COLO829 (cell line): ENCODE data around the gene C3orf20.
"Not testable (repeated sequence)": the region's sequence is repeated elsewhere in the genome, so short reads cannot be mapped to it uniquely, and the experiment has no call there.

ENCODE experiments used
- DNase-seq: peaks from one replicate; pipeline ENCODE4 v3.0.0; 2012; ENCODE audit warnings: low spot score

C3orf20 gene

DNA sequence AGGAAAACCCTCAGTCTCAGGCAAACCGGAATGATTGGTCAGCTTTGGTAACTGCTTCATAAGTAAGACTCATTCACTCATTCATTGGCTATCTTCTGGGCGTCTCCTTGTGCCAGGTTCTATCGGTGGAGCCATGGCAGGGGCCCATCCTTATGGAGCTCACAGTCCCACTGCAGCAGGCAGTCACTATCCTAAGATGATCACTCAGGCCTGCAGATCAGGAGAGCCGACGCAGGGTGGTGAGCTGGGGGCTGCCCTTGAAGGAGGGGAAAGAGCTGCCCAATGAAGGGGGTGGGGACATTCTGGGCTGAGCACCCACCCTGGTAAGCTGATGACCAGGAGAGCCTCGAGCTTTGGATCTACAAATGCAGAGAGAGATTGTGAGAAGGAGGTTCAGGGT is 123.3 kb downstream of the C3orf20 start:
- DNase-seq: no peak

DNA sequence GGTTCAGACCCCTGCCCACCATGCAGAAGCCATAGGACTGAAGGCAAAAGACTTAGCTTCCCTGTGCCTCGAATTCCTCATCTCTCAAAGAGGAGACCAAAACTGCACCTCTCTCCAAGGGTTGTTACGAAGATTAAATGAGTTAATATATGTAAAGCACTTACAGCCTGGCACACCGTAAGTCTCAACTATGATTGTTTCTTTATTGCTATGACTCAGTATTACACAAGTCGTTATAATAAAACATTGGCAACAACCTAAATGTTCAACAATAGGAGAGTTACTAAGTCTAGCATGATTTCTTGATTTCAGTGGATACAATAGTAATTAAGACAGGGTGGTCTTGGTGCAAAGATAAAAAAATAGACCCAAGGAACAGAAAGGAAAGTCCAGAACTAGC is 124.2 kb downstream of the C3orf20 start:
- DNase-seq: no peak

GRCh38 chr3:14801031-14801430 is 126.1 kb downstream of the C3orf20 start:
- no peak for DNase-seq

- DNase-seq: no peak
These were observed 126.9 kb downstream of the C3orf20 start for GRCh38 chr3:14801668-14802380.

DNA sequence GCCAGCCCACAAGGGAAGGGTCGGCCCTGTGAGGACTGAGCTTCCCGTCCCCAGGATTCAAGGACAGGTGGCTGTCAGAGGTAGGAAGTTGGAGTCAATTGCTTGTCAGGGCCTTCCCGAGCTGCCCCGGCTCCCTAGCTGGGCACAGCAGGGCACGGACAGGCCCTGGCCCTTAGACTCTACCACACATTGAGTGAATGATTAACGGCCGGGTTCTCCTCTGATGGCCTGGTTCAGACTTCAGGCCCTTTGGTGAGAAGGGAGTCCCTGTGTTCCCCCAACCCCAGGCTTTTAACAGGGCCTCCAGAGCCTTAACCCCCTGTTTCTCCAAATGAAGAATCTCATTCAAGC is 127.4 kb downstream of the C3orf20 start:
- DNase-seq: no peak

DNA sequence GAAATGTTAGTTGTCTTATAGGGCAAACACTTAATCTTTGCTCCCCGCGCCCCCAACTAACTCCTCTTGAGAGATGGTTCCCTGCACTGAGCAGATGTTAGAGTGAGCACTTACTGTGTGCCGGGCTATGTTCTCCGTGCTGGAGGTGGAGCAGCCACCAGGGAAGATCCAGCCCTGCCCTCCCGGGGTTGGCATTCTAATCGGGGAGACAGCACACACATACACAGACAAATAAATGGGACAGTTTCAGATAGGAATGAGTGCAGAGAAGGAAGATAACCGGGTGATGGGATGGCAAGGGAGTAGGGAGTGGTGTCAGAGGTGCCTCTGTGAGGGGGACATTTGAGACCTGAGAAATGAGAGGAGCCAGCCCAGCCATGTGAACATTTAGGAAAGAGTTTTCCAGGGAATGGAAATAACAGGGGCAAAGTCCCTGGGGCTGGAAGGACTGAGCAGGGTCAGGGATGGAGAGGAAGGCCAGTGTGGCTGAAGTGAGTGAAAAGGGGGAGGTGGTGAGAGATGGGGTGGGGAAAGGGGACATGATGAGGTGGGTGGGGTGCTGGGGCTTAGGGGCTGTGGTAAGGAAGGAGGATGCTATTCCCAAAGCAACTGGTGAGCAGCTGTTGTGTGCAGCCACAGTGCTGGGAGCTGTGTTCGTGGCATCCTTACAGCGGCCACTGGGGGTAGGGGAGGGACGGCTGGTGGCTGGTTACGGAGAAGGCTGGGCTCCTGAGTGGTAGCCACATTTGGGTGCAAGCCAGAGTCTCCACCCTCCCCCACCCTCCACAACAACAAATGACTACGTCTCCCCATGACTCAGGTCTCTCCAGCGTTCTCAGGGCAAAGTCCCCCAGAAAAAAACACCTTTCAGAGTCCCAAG is 128.4 kb downstream of the C3orf20 start:
- no peak for DNase-seq

- DNase-seq: no peak
These were observed 129.3 kb downstream of the C3orf20 start for GRCh38 chr3:14803981-14804834.

DNA sequence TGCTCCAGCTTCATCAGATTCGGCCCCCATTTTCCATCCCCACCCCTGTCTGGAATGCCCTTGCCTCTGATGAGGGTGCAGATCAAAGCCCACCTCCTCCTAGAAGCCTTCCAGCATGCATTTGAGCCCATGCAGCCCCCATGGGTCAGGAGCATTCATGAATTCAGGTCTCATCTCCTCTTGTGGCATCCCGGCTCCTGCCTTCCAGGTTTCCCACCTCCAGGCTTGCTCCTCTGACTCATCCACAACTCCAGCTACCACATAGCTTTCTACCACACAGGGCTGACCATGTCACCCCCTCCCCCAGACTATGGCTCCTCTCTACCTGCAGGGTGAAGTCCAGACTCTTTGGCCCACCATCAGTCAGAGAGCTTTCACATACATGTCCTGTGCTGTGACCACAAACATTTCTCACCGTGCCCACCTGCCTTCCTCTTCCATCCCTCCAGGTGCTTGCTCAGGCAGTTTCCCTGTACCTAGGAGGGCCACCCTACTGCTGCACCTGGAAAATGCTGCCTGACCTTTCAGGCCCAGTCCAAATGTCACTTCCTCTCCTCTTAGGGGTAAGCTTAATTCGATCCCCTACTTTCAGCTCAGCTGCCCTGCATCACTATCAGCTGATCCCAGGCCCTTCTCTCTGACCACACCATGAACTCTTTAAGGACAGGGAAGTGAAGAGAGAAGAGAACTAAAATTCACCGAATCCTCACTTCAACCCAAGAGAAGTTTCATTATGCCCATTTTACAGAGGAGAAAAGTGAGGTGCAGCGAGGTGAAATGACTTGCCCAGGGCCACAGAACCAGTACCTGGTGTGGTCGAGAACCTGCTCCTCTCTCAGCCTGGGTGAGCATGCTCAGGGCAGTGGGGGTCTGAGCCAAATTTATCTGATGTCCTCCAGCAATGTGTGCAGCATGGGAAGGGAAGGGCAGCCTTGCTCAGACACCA is 130.2 kb downstream of the C3orf20 start:
- no peak for DNase-seq

GRCh38 chr3:14805961-14806537 is 131.1 kb downstream of the C3orf20 start:
- no peak for DNase-seq

GRCh38 chr3:14806641-14807263 is 131.8 kb downstream of the C3orf20 start:
- DNase-seq: no peak

- no peak for DNase-seq
These were observed 133.1 kb downstream of the C3orf20 start for GRCh38 chr3:14808025-14808424.

DNA sequence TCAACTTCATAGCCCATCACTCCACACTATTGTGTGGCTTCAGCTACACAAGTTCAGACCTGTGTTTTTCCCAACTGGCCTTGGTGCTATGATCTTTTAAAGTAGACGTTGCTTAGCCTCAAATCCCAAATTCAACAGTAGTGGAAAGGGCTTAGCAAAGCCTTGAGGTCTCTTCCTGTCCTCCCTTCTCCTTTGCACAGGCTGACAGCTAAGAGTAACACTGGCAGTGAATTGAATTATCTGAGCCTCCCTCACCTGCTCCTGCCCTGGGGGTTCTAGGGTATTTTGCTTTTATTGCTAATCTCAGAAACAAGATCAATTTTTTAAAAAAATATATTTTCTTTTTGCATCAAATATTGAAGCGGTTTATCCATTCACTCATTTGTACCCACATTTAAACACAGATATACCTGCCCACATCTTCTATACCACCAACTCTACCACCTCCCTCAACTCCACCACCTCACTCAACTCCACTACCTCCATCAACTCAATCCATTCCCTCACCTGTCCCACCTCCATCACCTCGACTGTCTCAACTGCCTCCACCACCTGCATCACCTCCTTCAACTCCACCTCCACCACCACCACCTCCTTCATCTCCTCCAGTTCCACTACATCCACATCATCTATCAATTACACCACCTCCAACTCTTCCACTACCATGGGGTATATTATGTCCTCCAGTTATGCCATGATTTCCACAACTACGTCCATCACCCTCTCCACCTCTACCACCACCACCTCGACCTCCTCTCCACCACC is 133.7 kb downstream of the C3orf20 start:
- DNase-seq: no peak

GRCh38 chr3:14809611-14810010 is 134.7 kb downstream of the C3orf20 start:
- not testable (repeated sequence) for DNase-seq

- no peak for DNase-seq
These were observed 135.3 kb downstream of the C3orf20 start for GRCh38 chr3:14810070-14810791.

DNA sequence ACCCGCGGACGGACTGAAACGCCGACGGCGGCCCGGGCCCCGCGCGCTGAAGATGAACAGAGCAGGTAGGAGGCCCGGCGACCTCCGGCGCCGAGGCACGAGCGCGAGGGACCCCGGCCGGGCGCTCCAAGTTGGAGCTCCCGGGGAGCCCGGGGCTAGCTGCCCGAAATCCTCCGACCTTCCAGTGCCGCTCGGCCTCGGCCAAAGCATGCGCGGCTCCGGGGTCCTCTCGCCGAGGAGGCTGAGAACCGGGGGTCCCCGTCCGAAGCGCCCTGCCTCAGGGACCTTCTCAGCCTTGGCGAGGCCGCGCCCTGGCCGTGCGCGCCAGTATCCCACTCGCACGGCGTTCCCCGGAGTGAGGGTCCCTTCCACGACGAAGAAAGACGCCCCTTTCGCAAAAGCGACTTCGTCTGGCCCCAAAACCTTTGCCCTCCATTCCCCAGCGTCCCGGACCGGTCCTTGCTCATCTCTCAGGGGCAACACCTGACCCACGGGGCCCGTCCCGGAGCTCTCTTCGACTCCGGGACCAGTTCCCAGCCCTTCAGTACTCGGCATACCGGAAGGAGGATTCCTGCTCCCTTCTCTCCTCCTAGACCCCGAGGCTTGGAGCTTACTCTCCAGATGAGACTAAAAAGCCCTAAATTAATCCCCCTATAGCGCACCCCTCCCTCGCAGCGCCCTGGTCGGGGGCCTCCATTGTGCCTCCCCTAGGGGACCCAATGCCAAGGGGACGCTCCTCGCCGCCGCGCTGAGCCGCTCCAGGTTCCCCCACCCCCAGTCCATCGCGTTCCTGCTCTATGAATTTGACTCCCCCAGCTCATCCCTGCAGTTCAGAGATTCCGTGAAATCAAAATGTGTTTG is 136.1 kb downstream of the C3orf20 start:
- DNase-seq: no peak

- no peak for DNase-seq
These were observed 136.7 kb downstream of the C3orf20 start for GRCh38 chr3:14811684-14812083.

GRCh38 chr3:14812196-14812790 is 137.4 kb downstream of the C3orf20 start:
- DNase-seq: no peak

GRCh38 chr3:14814411-14814871 is 139.5 kb downstream of the C3orf20 start:
- no peak for DNase-seq
